Duodenal mucosa (tissue), 2 donors: ENCODE results near the gene STK32A.

Experiments
- H3K27ac ChIP-seq: one replicate; pipeline ENCODE4 v1.7.0; 2013; ENCODE audit warnings: low read depth, low read length
- H3K27me3 ChIP-seq, 2 donors: one replicate each; pipeline ENCODE4 v1.7.0; 2013; ENCODE audit warnings: low read length in 2 of 2, control low read depth in 1 of 2; ENCODE audit not compliant: insufficient read depth in 2 of 2, control insufficient read depth in 1 of 2
- H3K36me3 ChIP-seq, 2 donors: one replicate each; pipeline ENCODE4 v1.7.0; 2013; ENCODE audit warnings: low read length in 2 of 2, control low read depth in 1 of 2; ENCODE audit not compliant: insufficient read depth in 2 of 2, control insufficient read depth in 1 of 2
- H3K4me1 ChIP-seq, 2 donors: one replicate each; pipeline ENCODE4 v1.7.0; 2013; ENCODE audit warnings: low read length in 2 of 2, control low read depth in 1 of 2; ENCODE audit not compliant: insufficient read depth in 2 of 2, control insufficient read depth in 1 of 2
- H3K4me3 ChIP-seq, 2 donors: one replicate each; pipeline ENCODE4 v1.7.0; 2013; ENCODE audit warnings: low read length in 2 of 2, low read depth in 1 of 2
- H3K9ac ChIP-seq, 2 donors: one replicate each; pipeline ENCODE4 v1.7.0; 2013; ENCODE audit warnings: low read length in 2 of 2, low read depth in 1 of 2
- H3K9me3 ChIP-seq, 2 donors: one replicate each; pipeline ENCODE4 v1.7.0; 2013; ENCODE audit warnings: low read length in 2 of 2, control low read depth in 1 of 2; ENCODE audit not compliant: control insufficient read depth in 1 of 2

Gene STK32A

DNA sequence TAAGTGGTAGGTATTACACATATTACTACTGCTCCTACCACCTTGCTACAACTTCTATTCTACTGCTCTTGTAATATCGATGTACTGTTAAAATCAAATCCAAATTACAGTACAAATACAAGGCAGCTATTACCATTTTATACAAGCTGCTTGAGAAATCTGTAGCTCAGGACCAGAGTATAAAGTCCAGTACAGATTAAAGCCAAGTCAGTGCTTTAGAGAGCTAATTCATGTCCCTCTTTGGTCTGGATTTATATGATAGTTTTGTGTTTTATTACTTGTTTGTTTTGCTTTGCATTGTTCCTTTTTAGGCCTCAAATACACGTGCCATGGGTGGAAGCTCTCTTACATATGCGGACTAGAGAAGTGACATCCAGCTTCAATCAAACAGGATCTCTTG, 199.2 kb downstream of the STK32A start:
- Histone ChIP-seq H3K27me3 (no peaks in the 10 kb centered on the region), H3K27ac (no peak overlapping the region), H3K9me3 (no peaks in the 10 kb centered on the region), H3K36me3 (no peaks in the 10 kb centered on the region), H3K4me1 (peaks cover 3 to 21% of the 10 kb centered on the region in 2 donors), H3K4me3 (no peak overlapping the region), H3K9ac (no peak overlapping the region)

DNA sequence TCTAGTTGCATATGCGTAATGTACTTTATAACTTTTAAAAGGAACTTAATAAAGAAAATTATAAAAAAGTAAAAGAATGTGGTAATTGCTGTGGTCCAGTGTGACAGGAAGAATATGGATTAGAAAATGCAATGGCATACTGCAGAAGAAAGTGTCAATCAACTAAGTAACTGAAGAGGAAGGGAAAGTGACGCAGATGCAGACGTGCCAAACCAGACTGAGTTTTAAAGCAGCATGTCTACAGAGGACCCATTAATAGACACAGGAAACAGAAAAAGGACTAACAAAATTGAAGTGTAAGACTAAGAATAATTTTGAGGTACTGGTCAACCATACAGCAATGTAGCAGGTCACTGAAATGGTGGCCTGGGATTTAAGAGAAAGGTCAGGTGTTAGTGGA, 201.8 kb downstream of the STK32A start:
- Histone ChIP-seq H3K9me3 (no peaks in the 10 kb centered on the region), H3K27me3 (no peaks in the 10 kb centered on the region), H3K4me1 (peaks cover 3 to 17% of the 10 kb centered on the region in 2 donors), H3K36me3 (no peaks in the 10 kb centered on the region), H3K27ac (no peak overlapping the region), H3K9ac (no peak overlapping the region), H3K4me3 (no peak overlapping the region)

DNA sequence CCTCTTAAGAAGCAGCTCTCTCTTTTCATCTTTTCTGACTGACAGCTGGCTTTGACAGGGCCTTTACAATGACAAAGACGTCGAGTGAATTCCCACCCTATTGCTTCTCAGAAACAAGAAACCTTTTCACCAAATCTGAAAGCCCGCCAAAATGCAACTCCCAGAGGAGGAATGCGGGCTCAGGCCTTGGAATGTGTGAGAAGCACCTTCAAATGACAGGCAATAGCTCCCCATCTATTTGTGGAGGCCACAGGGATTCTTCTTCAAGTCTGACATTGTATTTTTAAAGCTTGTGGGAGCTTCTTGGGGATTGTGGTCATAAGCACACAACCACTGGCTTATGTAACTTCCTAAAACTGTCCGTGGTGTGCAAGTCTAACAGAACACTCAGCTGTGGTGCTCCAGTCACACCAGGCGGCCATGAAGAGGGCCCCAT, 202.4 kb downstream of the STK32A start:
- no peak overlapping the region for H3K27ac ChIP-seq
- H3K4me1 ChIP-seq: peaks cover 3 to 11% of the 10 kb centered on the region in 2 donors
- no peak overlapping the region for H3K9ac ChIP-seq
- H3K27me3 ChIP-seq: no peaks in the 10 kb centered on the region
- no peak overlapping the region for H3K4me3 ChIP-seq
- no peaks in the 10 kb centered on the region for H3K9me3 ChIP-seq
- no peaks in the 10 kb centered on the region for H3K36me3 ChIP-seq
